HS-5 (cell line): ENCODE data around the gene CASP9.

ENCODE experiments used
- DNase-seq: peaks from one replicate; pipeline ENCODE4 v3.0.0-alpha.2; 2012; ENCODE audit warnings: low read depth

The CASP9 gene

DNA sequence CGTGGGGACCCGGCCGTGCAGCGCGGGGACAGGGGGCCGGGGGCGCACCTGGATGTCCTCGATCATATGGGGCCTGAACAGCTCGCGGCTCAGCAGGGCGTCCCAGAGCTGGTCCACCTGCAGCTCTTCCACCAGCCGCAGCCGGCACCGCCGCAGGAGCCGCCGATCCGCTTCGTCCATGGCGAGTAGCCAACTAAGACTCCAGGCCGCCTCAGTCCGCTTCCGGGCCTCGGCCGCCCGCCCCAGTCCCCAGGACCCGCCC lies at the start of gene CASP9:
TSS of gene CASP9 (minus strand) at position 195 of the 262 bp plus-strand sequence. CDS start at position 180, 15 bp downstream.
- no peak for DNase-seq

DNA sequence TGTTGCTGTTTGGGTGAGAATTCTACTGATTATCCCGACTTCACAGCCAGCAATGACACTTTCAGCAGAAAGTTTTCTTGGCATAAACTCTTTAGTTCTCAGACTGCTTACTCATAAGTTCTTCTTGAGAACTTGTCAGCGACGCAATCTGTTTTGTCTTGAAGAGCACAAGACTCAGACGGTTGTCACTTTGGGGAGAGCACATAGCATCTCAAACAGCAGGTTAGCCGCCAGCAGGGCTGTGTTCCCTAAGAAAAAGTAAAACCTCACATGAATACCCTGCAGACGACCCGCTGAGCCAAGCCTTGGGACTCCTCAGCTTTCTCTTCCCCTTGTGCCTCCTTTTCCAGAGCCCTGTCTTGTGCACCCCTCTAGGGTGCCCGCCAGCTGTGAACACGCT lies 49.5 kb upstream of the CASP9 start:
- DNase-seq = no peak

DNA sequence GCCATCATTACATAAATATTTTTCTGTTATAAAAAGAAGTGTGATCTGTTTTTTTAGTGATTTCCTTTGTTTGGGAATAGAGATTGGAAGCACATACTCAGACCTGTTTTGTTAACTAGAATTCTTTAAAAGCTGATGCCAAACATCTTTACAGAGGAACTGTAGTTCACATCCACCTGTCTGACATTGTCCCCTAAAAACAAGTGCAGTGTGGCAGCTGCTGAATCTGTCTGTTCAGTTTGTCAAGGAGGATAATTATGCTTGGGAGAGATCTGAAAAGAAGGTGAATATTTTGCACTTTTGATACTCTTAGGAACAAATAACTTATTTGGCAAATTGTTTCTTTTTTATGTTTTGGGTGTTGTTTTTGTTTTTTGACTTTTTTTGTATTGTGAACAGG lies 47.3 kb upstream of the CASP9 start:
- no peak for DNase-seq

DNA sequence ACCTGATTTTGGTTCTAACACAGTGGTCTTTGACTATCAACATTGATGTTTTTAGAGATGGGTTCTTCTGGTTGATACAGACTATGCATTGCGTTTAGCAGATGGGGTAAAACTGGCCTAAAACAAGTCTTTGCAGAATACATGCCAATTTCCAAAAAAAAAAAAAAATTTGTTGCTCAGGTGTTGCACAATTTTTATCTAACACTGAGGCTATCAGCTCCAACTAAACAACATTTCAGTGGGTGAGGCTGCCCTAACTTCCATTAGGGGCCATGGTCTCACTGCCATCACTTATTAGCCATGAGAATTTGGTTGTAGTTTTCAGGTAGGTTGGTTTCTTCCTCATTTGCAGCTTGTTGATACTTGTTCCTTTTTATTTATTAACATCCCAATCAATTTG lies 46.8 kb upstream of the CASP9 start:
- DNase-seq = no peak

DNA sequence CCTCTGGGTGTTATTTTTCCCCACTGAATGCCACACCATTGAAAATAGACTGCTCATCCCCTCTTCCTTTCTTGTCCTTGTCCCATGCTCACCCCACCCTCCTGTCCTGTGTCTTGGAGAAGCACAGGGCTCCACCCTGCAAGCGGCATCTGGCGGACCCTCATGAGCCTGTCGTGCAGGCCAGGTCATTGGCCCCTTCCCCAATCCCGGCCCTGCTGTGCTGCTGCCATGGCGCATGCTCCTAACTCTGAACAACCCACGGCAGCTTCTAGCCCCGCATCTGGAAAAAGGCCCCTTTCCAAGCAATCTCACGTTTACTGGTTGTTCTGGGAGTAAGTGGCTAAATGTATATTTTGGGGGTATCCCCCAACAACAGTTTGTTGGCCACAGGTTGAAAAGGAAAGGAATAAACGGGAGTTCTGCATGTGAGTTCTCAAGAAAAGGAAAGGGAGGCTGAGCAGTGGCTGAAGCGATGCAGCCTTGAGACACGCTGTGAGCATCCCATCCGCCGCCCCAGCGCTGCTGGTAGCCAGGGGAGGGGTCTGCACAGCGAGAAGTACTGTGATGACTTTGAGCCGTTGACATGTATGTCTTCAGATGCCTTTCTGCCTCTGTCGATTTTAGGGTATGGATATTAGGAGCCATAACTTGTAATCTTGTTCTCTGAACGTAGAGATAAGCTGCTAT lies 44.5 kb upstream of the CASP9 start:
- no peak for DNase-seq

DNA sequence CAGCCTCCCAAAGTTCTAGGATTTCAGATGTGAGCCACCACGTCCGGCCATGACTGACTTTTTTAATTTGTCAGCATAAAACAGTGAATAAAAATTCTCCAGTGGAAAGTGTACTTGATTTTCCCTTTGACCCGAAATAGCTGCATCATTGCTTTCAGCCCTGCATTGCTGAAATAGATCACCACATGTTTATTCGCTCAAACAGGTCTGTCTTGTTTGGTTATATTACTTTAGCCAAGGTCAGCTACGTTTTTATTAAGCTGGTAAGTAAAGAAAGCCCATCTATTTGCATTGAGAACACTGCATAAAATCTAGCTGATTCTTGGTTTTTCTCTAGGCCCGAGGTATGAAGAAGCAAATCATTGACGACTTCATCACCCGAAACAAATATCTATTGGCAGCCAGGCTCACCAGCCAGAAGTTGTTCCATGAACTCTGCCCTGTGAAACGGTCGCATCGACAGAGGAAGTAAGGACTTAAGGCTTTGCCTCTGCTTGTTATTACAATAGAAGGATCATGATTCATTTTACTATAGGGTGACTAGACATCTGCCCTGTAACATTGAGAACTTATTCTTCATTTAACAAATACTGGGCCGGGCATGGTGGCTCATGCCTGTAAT lies 35.3 kb upstream of the CASP9 start:
- no peak for DNase-seq

DNA sequence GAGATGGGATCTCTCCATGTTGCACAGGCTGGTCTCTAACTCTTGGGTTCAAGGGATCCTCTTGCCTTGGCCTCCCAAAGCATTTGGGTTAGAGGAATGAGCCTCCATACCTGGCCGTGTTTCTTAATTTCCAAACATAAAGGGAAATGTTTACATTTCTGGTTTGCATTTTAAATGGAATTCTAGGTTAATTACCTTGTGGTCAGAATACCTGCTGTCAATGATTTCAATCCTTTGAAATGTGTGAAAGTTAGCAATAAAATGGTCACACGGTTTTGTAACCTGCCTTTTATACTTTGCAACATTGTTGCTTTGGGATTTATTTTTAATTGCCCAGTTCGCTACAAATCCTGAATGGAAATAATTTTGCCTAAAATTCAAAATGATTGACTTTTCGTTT lies 34.5 kb upstream of the CASP9 start:
- DNase-seq = no peak

DNA sequence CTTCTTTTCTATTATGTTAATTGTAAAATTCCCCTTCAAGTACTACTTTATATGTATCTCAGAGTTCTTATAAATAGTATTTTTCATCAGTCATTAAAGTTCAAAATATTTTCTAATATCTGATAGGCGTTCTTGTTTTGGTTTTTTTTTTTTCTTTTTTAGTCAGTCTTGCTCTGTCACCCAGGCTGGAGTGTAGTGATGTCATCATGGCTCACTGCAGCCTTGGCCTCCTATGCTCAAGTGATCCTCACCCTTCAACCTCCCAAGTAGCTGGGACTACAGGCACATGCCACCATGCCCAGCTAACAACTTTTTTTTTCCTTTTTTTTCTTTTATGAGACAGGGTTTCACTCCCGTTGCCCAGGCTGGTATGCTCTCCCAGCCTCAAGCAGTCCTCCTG lies 33.6 kb upstream of the CASP9 start:
- DNase-seq = no peak

DNA sequence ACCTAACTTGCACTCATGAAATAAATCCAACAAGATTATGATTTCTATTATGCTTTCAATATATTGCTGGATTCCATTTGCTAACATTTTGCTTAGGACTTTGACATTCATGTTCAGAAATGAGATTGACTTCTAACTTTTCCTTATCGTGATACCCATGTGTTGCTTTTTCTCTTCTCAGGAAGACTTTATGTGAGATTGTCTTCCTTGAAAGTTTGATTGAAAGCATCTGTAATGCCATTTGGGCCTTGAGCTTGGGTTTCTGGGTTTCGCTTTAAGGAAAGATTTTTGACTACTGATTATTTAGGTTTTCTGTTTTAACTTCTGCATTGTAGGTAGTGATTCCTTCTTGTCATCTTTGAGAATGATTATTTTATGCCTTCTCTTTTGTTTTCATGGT lies 33.0 kb upstream of the CASP9 start:
- DNase-seq = no peak

DNA sequence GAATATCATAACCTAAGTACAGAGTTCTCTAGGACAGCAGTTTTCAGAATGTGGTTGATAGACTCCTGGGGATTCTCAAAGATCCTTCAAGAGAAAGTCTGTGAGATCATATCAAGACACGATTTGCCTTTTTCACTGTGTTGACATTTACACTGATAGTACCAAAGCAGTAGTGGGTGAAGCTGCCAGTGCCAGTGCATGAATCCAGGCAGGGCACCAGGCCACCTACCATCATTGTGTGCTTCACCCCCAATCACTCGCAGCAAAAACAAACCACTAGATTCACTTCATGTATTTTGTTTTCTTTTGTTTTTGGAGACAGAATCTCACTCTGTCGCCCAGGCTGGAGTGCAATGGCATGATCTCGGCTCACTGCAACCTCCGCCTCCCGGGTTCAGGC lies 26.6 kb upstream of the CASP9 start:
- DNase-seq = no peak

DNA sequence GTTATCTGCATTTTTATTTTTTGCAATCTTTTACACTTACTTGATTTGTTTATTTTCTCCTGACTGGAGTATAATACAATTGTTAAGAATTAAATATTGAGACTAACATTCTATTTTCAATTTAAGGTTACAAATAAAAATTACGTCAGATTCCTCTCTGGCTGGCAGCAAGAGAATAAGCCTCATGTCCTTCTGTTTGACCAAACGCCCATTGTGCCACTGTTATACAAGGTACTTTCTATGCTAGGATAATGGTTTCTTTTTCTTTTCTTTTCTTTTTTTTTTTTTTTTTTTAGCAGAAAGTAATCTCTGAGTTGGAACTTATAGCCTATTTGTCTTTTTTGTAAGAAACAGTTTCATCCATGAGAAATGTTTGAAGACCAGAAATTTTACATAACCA lies 22.6 kb upstream of the CASP9 start:
- DNase-seq = no peak

DNA sequence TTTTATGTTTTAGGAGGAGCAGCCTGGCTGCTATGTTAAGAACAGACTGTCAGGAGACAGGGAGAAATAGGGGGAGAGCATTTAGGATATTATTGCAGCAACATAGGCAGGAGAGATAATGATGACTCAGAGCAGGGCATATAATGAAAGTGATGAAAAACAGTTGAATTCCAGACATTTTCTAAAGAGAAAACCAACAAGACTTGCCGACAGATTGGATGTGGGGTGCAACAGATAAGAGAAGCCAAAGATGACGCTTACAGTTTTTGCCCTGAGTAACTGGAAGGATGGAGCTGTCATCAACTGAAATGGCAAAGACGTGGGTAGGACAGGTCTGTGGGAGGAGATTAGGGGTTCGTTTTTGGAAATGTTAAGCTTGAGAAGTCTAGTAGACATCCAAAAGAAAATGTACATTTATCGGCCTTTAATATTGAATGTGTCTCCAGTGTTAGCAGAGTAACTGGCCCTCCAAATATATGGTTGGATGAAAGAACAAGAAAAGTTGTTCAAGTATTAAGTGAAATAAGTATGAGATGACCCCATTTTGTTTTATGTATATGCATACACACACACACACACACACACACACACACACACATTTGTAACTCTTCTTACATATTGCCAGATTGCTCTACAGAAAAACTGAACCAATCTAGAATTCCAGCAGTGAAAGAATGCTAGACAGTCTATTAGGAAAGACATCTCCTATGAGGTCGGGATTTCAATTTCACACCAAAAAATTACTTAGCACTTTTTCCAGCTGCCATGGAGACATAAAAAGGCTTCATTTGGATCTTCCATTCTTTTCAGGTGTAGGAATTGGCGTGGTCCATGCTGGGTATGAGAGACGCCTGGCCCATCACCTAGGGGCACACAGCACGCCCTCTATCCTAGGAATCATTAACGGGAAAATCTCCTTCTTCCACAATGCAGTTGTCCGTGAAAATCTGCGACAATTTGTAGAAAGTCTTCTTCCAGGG lies 19.9 kb upstream of the CASP9 start:
- peak; percentile 25 for DNase-seq

DNA sequence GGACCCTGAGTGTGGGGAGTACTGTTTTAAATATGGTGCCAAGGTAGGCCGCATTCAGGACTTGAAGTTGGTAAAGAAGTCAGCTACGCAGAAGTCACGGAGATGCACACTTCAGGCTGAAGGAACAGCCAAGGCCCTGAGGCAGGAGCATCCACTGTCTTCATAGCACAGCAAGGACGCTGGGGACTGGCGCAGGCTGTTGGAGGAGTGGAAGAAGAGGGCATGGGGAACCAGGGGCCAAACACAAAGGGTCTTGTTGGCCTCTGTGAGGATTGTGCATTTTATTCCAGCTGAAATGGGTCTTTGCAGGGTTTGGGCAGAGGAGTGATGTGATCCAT lies 19.2 kb upstream of the CASP9 start:
- no peak for DNase-seq

DNA sequence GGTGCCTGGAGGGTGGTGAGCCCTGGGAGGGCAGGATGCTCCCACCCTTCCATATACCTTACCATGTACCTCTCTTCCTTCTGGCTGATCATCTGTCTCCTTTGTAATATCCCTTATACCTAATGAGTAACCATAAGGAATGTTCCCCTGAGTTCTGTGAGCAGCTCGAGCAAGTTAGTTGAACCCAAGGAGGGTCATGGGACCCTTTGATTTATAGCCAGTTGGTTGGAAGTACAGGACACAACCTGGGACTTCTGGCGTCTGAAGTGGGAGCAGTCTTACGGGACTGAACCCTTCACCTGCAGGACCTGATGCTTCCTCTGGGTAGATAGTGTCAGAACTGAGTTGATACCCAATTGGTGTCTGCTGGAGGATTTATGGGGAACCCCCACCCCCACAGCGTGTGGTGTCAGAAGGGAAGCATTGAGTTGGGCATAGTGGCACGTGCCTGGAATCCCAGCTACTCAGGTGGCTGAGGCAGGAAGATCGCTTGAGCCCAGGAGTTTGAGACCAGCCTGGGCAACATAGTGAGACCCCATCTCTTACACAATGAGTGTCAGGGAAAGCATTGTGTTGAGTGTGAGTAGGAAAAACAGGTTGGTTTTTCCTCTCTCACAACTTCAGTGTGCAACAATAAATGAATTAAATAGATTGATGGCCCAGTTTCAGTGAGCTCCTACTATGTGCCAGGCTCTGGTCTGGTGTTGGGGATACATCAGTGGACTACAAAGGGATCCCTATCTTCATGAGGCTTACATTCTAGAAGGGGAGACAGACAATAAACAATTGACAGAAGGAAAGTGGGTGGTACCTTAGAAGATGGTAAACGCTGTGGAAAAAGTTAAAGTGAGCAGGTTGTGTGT lies 18.6 kb upstream of the CASP9 start:
- DNase-seq = no peak

DNA sequence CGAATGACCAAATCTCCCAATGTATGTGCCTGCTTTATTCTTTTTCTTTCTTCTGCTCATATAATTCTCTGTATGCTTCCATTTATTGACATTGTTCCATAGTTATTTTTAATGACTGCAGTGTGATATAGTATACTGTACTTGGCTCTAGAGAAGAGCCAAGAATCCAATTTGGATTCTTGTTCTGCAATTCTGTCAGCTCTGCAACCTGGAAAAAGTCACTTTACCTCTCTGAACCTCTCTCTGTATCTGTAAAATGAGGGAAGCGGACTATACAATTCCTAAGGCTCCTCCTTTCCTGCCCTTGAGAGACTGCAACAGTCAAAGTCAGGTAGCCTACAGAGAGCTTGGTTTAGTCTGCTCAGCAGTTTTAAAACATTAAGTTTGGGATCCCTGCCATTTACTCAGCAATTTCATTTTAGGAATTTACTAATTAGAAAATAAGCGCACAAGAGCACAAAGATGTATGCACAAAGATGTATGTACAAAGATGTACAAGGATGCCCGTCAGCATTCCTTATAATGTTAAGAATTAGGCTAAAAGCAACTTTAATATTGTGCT lies 17.3 kb upstream of the CASP9 start:
- no peak for DNase-seq

DNA sequence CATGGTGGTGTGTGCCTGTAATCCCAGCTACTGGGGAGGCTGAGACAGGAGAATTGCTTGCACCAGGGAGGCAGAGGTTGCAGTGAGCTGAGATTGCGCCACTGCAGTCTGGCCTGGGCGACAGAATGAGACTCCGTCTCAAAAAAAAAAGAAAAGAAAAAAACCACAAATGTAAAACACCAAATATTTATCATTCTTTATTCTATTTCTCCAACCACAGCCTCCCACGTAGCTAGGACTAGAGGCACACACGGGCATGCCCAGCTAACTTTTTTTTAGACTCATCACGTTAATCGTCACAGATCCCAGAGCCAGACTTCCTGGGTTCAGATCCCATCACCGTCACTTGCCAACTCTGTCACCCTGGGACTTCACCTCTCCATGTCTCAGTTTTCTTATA lies 16.2 kb upstream of the CASP9 start:
- DNase-seq = no peak

DNA sequence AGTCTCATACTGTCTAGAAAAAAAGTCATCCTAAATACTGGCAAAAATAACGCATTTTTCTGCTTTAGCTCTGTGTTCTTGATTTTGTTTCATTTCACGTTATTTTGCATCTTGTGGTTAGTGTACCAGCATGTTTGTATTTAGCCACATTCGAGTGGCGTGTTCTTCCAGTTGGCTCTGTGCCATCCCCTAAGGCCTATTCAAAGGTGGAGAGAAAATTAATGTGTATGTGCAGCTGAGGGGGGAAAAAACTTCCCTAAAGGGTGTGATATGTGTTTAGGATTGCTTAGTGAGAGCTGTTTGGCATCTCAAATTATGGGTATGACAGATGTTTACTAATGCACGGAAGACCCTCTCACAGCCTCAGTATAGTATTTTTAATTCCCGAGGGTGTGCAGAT lies 14.8 kb upstream of the CASP9 start:
- DNase-seq = no peak

DNA sequence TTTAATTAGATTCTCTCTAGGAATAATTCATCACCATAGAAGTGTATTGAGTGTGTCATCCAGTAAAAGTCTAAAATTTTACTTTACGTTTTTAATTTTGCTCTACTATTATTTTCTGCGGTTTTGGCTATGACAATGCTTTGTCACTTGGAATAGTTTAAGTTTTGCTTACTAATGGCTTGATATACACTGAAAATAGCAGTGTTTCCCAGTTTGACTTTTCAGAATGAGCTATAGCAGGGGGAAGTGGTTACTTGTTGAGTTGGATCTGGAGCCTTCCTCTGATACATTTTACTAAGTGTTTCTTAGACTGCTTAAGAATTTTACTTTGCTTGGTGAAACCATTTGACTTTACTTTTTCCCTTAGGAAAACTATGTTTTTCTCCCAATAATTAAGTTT lies 7.7 kb upstream of the CASP9 start:
- DNase-seq = no peak

DNA sequence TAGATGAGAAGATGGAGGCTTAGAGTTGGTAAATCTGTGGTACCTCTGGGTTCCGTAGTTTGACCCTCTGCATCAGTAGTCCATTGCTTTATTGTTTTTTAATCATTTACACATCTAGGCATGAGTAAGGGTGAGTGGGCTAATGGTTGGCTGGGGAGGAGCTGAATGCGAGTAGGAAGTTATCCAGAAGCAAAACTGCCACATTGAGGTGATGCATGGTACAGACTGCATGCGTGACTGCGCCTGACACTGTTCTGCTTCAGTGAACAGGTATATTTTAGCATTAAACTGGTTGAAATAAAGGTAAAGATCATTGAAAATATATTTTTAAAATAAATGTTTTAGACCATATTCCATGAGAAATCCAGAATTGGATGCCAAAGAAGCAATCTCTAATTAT lies 7.0 kb upstream of the CASP9 start:
- no peak for DNase-seq

DNA sequence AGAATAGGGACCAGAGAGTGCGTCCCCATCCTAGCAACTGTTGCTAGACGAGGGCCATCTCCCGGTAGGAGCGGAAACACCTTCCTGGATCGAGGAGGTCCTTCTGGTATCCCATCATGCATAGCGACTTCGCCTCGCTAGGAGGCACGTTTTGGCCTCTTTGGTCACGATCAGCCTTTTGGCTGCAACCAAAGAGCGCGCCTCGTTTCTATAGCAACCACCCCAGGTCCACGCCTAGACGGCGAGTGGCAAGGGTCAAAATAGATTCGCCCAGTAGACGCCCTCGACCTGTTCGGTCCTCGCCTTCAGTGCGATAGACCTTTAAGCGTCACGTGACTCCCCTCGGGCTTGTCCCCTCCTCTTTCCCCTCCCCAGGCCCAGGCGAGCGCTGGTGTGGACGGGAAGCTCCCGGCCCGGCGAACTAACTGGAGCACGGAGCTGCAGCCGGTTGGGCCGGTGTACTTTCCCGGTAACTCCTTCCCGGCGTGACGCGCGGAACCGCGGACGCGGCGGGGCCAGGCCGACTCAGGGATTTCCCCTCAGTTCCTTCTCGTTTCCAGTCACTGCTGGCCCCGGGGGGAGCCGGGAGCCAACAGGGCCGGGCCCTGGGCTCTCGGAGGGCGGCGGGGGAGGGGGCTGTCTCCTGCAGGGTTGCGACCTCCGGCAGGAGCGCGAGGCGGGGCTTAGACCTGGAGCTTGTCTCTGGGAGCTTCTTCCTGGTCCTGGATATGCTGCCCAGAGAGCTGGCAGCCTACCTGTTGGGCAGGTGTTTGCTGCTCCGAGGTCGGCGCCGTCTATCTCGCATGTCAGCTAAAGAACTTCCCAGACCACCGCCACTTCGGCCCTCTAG lies 2.7 kb upstream of the CASP9 start, which contains the start of gene DNAJC16:
TSS of gene DNAJC16 (plus strand) at position 359 of the 850 bp plus-strand sequence. CDS start 2,258 bp downstream, outside the sequence.
- peak; percentile 99 for DNase-seq

DNA sequence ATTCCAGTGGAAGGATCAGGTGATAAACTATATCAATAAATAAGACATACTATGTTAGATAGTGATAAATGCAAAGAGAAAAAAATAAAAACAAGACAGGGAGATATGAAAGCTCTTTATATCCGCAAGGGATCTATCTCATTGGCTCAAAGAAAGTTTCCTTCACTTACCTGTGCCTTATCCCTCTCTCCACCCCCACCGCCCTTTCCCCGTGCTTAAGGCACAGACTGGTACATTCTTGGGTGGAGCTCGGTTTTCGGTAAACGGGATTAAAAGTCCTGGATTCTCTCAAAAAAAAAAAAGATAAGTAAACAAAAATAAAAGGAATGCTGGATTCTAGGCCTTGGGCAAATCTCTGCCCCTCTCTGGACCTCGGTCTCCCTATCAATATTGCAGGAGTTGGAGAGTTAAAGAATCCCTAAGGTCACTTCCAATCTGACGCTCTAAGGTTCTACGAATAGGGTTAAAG lies 2.0 kb upstream of the CASP9 start:
- no peak for DNase-seq
